ENCODE measurements around the gene CBFB. TPM values are rescaled to one million over a fixed set of nuclear protein-coding genes. Genes with fewer than 3 reads are reported as not detected.

CBFB gene
- total and polyA plus RNA-seq, 2 of the 13 experiments (the other 11 are each of a cell fraction or from before 2014, with no cell fraction given): 22.1 to 70.8 TPM

DNA sequence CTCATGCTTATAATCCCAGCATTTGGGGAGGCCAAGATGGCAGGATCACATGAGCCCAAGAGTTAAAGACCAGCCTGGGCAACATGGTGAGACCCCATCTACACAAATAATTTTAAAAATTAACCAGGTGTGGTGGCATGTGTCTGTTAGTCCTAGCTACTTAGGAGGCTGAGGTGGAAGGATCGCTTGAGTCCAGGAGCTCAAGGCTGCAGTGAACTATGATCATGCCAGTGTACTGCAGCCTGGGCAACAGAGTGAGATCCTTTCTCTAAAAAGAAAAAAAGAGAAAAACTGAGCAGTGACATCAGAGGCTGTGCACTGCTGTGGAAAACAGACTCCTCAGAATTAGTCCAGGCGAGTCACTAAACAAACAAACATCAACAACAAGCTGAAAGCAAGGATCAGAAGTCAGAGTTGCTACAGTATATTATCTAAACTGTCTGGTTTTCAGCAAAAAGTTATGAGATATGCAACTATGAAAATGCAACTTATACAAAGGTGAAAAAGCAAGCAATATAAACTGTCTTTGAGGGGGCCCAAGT is 39.3 kb downstream of the CBFB start (continued):
- TF ChIP-seq, protein P1, sequence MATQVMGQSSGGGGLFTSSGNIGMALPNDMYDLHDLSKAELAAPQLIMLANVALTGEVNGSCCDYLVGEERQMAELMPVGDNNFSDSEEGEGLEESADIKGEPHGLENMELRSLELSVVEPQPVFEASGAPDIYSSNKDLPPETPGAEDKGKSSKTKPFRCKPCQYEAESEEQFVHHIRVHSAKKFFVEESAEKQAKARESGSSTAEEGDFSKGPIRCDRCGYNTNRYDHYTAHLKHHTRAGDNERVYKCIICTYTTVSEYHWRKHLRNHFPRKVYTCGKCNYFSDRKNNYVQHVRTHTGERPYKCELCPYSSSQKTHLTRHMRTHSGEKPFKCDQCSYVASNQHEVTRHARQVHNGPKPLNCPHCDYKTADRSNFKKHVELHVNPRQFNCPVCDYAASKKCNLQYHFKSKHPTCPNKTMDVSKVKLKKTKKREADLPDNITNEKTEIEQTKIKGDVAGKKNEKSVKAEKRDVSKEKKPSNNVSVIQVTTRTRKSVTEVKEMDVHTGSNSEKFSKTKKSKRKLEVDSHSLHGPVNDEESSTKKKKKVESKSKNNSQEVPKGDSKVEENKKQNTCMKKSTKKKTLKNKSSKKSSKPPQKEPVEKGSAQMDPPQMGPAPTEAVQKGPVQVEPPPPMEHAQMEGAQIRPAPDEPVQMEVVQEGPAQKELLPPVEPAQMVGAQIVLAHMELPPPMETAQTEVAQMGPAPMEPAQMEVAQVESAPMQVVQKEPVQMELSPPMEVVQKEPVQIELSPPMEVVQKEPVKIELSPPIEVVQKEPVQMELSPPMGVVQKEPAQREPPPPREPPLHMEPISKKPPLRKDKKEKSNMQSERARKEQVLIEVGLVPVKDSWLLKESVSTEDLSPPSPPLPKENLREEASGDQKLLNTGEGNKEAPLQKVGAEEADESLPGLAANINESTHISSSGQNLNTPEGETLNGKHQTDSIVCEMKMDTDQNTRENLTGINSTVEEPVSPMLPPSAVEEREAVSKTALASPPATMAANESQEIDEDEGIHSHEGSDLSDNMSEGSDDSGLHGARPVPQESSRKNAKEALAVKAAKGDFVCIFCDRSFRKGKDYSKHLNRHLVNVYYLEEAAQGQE (IDR thresholded peaks at IDR 0.05; ENCODE audit: borderline replicate concordance in 1 of 2, low read depth in 1 of 2, low read length in 2 of 2): no peak
- no peak for TF ChIP-seq ZNF124 (CRISPR knock-in tag; IDR thresholded peaks at IDR 0.05)
- no peak for TF ChIP-seq NCOR1 (IDR thresholded peaks at IDR 0.05; ENCODE audit: borderline replicate concordance, low read length)
- TF ChIP-seq, protein P2, sequence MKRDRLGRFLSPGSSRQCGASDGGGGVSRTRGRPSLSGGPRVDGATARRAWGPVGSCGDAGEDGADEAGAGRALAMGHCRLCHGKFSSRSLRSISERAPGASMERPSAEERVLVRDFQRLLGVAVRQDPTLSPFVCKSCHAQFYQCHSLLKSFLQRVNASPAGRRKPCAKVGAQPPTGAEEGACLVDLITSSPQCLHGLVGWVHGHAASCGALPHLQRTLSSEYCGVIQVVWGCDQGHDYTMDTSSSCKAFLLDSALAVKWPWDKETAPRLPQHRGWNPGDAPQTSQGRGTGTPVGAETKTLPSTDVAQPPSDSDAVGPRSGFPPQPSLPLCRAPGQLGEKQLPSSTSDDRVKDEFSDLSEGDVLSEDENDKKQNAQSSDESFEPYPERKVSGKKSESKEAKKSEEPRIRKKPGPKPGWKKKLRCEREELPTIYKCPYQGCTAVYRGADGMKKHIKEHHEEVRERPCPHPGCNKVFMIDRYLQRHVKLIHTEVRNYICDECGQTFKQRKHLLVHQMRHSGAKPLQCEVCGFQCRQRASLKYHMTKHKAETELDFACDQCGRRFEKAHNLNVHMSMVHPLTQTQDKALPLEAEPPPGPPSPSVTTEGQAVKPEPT (CRISPR knock-in tag; IDR thresholded peaks at IDR 0.05; ENCODE audit: low read depth): no peak
- no peak for TF ChIP-seq KAT7 (CRISPR knock-in tag; IDR thresholded peaks at IDR 0.05; ENCODE audit: borderline replicate concordance)
- TF ChIP-seq REL (CRISPR knock-in tag; conservative IDR thresholded peaks at IDR 0.05): no peak
- no peak for TF ChIP-seq SCMH1 (CRISPR knock-in tag; IDR thresholded peaks at IDR 0.05; ENCODE audit: borderline replicate concordance)
- TF ChIP-seq SMYD3 (CRISPR knock-in tag; IDR thresholded peaks at IDR 0.05): no peak
- no peak for TF ChIP-seq HHEX (CRISPR knock-in tag; IDR thresholded peaks at IDR 0.05)
- no peak for TF ChIP-seq ZBTB7B (CRISPR knock-in tag; IDR thresholded peaks at IDR 0.05)
- TF ChIP-seq ZFP36L2 (CRISPR knock-in tag; IDR thresholded peaks at IDR 0.05): no peak
- TF ChIP-seq ZNF841 (CRISPR knock-in tag; IDR thresholded peaks at IDR 0.05; ENCODE audit: borderline replicate concordance): no peak
- TF ChIP-seq XRCC5 (optimal IDR thresholded peaks at IDR 0.05; ENCODE audit: low read length): no peak
- TF ChIP-seq, protein P3, sequence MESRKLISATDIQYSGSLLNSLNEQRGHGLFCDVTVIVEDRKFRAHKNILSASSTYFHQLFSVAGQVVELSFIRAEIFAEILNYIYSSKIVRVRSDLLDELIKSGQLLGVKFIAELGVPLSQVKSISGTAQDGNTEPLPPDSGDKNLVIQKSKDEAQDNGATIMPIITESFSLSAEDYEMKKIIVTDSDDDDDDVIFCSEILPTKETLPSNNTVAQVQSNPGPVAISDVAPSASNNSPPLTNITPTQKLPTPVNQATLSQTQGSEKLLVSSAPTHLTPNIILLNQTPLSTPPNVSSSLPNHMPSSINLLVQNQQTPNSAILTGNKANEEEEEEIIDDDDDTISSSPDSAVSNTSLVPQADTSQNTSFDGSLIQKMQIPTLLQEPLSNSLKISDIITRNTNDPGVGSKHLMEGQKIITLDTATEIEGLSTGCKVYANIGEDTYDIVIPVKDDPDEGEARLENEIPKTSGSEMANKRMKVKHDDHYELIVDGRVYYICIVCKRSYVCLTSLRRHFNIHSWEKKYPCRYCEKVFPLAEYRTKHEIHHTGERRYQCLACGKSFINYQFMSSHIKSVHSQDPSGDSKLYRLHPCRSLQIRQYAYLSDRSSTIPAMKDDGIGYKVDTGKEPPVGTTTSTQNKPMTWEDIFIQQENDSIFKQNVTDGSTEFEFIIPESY (CRISPR knock-in tag; IDR thresholded peaks at IDR 0.05): no peak
- TF ChIP-seq, protein P4, sequence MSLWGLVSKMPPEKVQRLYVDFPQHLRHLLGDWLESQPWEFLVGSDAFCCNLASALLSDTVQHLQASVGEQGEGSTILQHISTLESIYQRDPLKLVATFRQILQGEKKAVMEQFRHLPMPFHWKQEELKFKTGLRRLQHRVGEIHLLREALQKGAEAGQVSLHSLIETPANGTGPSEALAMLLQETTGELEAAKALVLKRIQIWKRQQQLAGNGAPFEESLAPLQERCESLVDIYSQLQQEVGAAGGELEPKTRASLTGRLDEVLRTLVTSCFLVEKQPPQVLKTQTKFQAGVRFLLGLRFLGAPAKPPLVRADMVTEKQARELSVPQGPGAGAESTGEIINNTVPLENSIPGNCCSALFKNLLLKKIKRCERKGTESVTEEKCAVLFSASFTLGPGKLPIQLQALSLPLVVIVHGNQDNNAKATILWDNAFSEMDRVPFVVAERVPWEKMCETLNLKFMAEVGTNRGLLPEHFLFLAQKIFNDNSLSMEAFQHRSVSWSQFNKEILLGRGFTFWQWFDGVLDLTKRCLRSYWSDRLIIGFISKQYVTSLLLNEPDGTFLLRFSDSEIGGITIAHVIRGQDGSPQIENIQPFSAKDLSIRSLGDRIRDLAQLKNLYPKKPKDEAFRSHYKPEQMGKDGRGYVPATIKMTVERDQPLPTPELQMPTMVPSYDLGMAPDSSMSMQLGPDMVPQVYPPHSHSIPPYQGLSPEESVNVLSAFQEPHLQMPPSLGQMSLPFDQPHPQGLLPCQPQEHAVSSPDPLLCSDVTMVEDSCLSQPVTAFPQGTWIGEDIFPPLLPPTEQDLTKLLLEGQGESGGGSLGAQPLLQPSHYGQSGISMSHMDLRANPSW (CRISPR knock-in tag; IDR thresholded peaks at IDR 0.05; ENCODE audit: borderline replicate concordance): no peak
